Measurements from ENCODE around the gene RASAL1.

The RASAL1 gene

DNA sequence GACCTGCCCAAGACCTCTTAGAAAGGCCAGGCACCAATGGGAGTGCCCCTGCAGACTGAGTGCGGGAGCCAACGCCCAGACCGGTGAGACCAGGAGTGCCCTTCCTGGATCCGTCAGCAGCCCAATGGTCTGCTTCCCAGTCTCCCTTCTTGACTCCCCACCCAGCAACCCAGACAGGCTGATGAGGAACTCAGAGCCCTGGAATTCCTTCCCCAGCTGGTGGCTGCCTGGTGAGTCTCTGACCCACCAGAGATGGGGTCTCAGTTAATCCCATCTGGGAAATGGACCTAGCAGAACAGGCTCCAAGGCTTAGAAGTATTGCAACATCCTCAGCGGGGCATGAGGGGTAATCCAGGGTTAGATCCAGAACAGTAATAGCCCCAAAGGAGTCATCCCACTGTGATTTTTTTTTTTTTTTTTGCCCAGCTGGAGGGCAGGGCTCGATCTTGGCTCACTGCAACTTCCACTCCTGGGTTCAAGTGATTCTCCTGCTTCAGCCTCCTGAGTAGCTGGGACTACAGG lies 1.5 kb upstream of the RASAL1 start:
- Histone ChIP-seq H3K27ac (ENCODE audit: low read depth, low read length, poor library complexity, severe bottlenecking) (peak overlapping the region; percentile 95), H3K9ac (ENCODE audit: low read length) (no peak overlapping the region), H4K20me1 (ENCODE audit: insufficient read depth, low read length) (no peaks in the 10 kb centered on the region), H3K36me3 (ENCODE audit: insufficient read depth, low read length) (peaks cover 33% of the 10 kb centered on the region; the same call in 1 of the 2 replicates), H3K27me3 (ENCODE audit: insufficient read depth, low read length) (no peaks in the 10 kb centered on the region), H2AFZ (ENCODE audit: low read length) (no peak overlapping the region), H3K9me3 (ENCODE audit: low read length) (no peaks in the 10 kb centered on the region), H3K4me2 (ENCODE audit: low read length) (no peak overlapping the region), H3K4me3 (ENCODE audit: low read depth, low read length, poor library complexity, severe bottlenecking) (no peak overlapping the region), H3K4me1 (ENCODE audit: insufficient read depth, low read length, severe bottlenecking) (peaks cover 66% of the 10 kb centered on the region), H3K79me2 (ENCODE audit: insufficient read depth, low read length) (peaks cover 32% of the 10 kb centered on the region), H3K9me2 (ENCODE audit: low read depth, low read length) (no peaks in the 10 kb centered on the region), H3F3A (ENCODE audit: insufficient read depth, low read length) (no peaks in the 10 kb centered on the region)
- TF ChIP-seq CTCF (IDR thresholded peaks at IDR 0.05; ENCODE audit: low read length): no peak
- no peak for TF ChIP-seq EZH2 (IDR thresholded peaks at IDR 0.05; ENCODE audit: borderline replicate concordance, low read length)

GRCh38 chr12:113136128-113136989 lies 798 bp upstream of the RASAL1 start:
- Histone ChIP-seq H3K36me3 (ENCODE audit: insufficient read depth, low read length) (peaks cover 33% of the 10 kb centered on the region; the same call in 1 of the 2 replicates), H3K4me2 (ENCODE audit: low read length) (peak overlapping the region; percentile 77), H3K9me3 (ENCODE audit: low read length) (no peaks in the 10 kb centered on the region), H4K20me1 (ENCODE audit: insufficient read depth, low read length) (no peaks in the 10 kb centered on the region), H3K79me2 (ENCODE audit: insufficient read depth, low read length) (peaks cover 36% of the 10 kb centered on the region), H3F3A (ENCODE audit: insufficient read depth, low read length) (no peaks in the 10 kb centered on the region), H3K4me1 (ENCODE audit: insufficient read depth, low read length, severe bottlenecking) (peaks cover 63% of the 10 kb centered on the region), H3K9me2 (ENCODE audit: low read depth, low read length) (no peaks in the 10 kb centered on the region), H3K27me3 (ENCODE audit: insufficient read depth, low read length) (no peaks in the 10 kb centered on the region), H3K4me3 (ENCODE audit: low read depth, low read length, poor library complexity, severe bottlenecking) (peak overlapping the region; percentile 93), H3K27ac (ENCODE audit: low read depth, low read length, poor library complexity, severe bottlenecking) (peak overlapping the region; percentile 95), H3K9ac (ENCODE audit: low read length) (peak overlapping the region; percentile 62), H2AFZ (ENCODE audit: low read length) (no peak overlapping the region)
- no peak for TF ChIP-seq CTCF (IDR thresholded peaks at IDR 0.05; ENCODE audit: low read length)
- TF ChIP-seq EZH2 (IDR thresholded peaks at IDR 0.05; ENCODE audit: borderline replicate concordance, low read length): no peak

- Histone ChIP-seq H4K20me1 (ENCODE audit: insufficient read depth, low read length) (no peaks in the 10 kb centered on the region), H3K27ac (ENCODE audit: low read depth, low read length, poor library complexity, severe bottlenecking) (peak overlapping the region; percentile 88), H3K9ac (ENCODE audit: low read length) (peak overlapping the region; percentile 95), H3K4me3 (ENCODE audit: low read depth, low read length, poor library complexity, severe bottlenecking) (peak overlapping the region; percentile 93), H3K9me2 (ENCODE audit: low read depth, low read length) (no peaks in the 10 kb centered on the region), H3K4me2 (ENCODE audit: low read length) (peak overlapping the region; percentile 94), H3K4me1 (ENCODE audit: insufficient read depth, low read length, severe bottlenecking) (peaks cover 68% of the 10 kb centered on the region), H3K9me3 (ENCODE audit: low read length) (no peaks in the 10 kb centered on the region), H3F3A (ENCODE audit: insufficient read depth, low read length) (no peaks in the 10 kb centered on the region), H3K36me3 (ENCODE audit: insufficient read depth, low read length) (peaks cover 33% of the 10 kb centered on the region; the same call in 1 of the 2 replicates), H3K27me3 (ENCODE audit: insufficient read depth, low read length) (no peaks in the 10 kb centered on the region), H3K79me2 (ENCODE audit: insufficient read depth, low read length) (peaks cover 38% of the 10 kb centered on the region), H2AFZ (ENCODE audit: low read length) (no peak overlapping the region)
- TF ChIP-seq CTCF (IDR thresholded peaks at IDR 0.05; ENCODE audit: low read length): no peak
- TF ChIP-seq EZH2 (IDR thresholded peaks at IDR 0.05; ENCODE audit: borderline replicate concordance, low read length): no peak
Measured at GRCh38 chr12:113134521-113134951, 1.0 kb downstream of the RASAL1 start.
